ENCODE measurements around the gene APEX1.
"Not testable (repeated sequence)": the region's sequence is repeated elsewhere in the genome, so short reads cannot be mapped to it uniquely, and the experiment has no call there.

Gene APEX1

DNA sequence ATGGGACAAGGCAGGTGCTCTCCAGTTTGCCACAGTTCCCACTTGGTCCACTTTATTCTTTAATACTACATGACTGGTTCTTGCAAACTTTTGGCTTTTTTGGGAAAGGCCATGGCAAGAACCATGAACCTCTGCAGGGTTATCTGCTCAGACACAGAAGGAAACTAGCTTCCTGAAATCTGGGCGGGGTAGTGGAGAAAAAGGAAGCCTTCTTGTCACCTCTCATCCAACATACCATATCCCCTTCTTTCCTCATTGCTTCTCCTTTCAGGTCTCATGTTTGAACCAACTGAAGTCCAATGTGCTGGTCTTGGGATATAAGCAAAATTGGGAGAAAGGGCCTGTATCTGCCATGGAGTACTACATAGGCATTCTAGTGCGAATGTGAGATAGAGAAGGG lies 13.6 kb upstream of the APEX1 start:
- TF ChIP-seq, protein P1, sequence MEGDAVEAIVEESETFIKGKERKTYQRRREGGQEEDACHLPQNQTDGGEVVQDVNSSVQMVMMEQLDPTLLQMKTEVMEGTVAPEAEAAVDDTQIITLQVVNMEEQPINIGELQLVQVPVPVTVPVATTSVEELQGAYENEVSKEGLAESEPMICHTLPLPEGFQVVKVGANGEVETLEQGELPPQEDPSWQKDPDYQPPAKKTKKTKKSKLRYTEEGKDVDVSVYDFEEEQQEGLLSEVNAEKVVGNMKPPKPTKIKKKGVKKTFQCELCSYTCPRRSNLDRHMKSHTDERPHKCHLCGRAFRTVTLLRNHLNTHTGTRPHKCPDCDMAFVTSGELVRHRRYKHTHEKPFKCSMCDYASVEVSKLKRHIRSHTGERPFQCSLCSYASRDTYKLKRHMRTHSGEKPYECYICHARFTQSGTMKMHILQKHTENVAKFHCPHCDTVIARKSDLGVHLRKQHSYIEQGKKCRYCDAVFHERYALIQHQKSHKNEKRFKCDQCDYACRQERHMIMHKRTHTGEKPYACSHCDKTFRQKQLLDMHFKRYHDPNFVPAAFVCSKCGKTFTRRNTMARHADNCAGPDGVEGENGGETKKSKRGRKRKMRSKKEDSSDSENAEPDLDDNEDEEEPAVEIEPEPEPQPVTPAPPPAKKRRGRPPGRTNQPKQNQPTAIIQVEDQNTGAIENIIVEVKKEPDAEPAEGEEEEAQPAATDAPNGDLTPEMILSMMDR (conservative IDR thresholded peaks at IDR 0.05; ENCODE audit: low read depth) = no peak
- CTCF ChIA-PET = no interaction called here
- no peak overlapping the region for H3K27ac ChIP-seq
- DNase-seq (ENCODE audit: low spot score) = no peak
- POLR2A ChIA-PET (ENCODE audit: low non-redundant PET) = no interaction called here

- H3K27ac ChIP-seq; CTCF ChIA-PET; DNase-seq (ENCODE audit: low spot score); POLR2A ChIA-PET (ENCODE audit: low non-redundant PET): not testable (repeated sequence)
Observed at GRCh38 chr14:20443650-20444049, 11.4 kb upstream of the APEX1 start.

DNA sequence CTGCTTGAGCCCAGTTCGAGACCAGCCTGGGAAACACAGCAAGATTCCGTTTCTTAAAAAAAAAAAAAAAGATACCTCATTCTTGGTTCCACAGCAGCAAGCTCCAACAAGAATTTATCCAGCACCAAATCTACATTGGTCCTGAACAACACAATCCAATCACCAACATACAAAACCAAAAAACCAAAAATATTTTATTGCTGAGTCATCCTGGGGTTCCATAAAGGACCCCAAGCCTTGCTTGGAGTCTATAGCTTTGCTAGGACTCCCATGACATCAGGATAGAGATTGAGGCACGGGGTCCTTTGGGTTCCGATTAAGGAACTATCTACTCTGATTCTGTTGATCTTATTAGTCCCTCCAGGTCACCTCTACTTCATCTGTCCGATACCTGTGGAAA lies 8.1 kb upstream of the APEX1 start:
- ChIA-PET POLR2A (ENCODE audit: low non-redundant PET) (no interaction called here), CTCF (no interaction called here)
- no peak for DNase-seq (ENCODE audit: low spot score)
- TF ChIP-seq, protein P1 (conservative IDR thresholded peaks at IDR 0.05; ENCODE audit: low read depth) = no peak
- H3K27ac ChIP-seq = no peak overlapping the region

DNA sequence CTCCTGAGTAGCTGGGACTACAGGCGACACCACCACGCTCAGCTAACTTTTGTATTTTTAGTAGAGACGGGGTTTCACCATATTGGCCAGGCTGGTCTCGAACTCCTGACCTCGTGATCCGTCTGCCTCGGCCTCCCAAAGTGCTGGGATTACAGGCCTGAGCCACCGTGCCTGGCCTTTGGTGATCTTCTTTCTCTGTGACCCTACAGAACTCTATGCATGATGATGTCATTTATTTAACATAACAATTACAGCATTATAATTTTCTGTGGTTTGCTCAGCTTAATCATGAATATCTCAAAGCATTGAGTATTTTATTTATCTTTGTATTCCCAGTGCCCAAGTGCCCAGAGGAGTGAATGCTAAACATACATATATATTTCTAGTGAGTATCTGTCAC lies 2.2 kb upstream of the APEX1 start:
- DNase-seq (ENCODE audit: low spot score); POLR2A ChIA-PET (ENCODE audit: low non-redundant PET); CTCF ChIA-PET; H3K27ac ChIP-seq: not testable (repeated sequence)

- DNase-seq (ENCODE audit: low spot score) = peak; percentile 76
- H3K27ac ChIP-seq = peak overlapping the region; percentile 98
- TF ChIP-seq, protein P1 (conservative IDR thresholded peaks at IDR 0.05; ENCODE audit: low read depth) = no peak
- ChIA-PET CTCF (interaction anchor here (0.6 to 1.3 kb wide), 2 partner anchors 167 to 516 kb away, joined by 4 read pairs; no protein-coding TSS in a partner anchor), POLR2A (ENCODE audit: low non-redundant PET) (interaction anchor here (1.1 to 2.2 kb wide), 3 partner anchors 14 to 112 kb away, joined by 3 to 9 read pairs (median 5); partner anchors contain the start of genes PARP2, PNP and TEP1)
Observed at GRCh38 chr14:20455355-20456300, 602 bp downstream of the APEX1 start.

DNA sequence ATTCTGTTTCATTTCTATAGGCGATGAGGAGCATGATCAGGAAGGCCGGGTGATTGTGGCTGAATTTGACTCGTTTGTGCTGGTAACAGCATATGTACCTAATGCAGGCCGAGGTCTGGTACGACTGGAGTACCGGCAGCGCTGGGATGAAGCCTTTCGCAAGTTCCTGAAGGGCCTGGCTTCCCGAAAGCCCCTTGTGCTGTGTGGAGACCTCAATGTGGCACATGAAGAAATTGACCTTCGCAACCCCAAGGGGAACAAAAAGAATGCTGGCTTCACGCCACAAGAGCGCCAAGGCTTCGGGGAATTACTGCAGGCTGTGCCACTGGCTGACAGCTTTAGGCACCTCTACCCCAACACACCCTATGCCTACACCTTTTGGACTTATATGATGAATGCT lies 1.9 kb downstream of the APEX1 start:
- TF ChIP-seq, protein P1 (conservative IDR thresholded peaks at IDR 0.05; ENCODE audit: low read depth) = no peak
- CTCF ChIA-PET = no interaction called here
- POLR2A ChIA-PET (ENCODE audit: low non-redundant PET) = no interaction called here
- peak overlapping the region; percentile 56 for H3K27ac ChIP-seq
- no peak for DNase-seq (ENCODE audit: low spot score)

GRCh38 chr14:20458031-20458789 lies 3.2 kb downstream of the APEX1 start:
- peak overlapping the region; percentile 67 for H3K27ac ChIP-seq
- CTCF ChIA-PET = interaction anchor here (0.7 kb wide), 1 partner anchor 62 kb away, joined by 3 read pairs; no protein-coding TSS in a partner anchor
- POLR2A ChIA-PET (ENCODE audit: low non-redundant PET) = no interaction called here

More at GRCh38 chr14:20458031-20458789, 3.2 kb downstream of the APEX1 start:
- TF ChIP-seq, protein P1 (conservative IDR thresholded peaks at IDR 0.05; ENCODE audit: low read depth) = no peak
- DNase-seq (ENCODE audit: low spot score) = no peak
